NCI-H345 treated with DMSO at 0.1 percent for 48 hours (cell line): ENCODE data around the gene FCGBP.
"Not testable (repeated sequence)": the region's sequence is repeated elsewhere in the genome, so short reads cannot be mapped to it uniquely, and the experiment has no call there.

Experiments used
- DNase-seq: peaks from one replicate; lab custom pipeline; 2025; ENCODE audit not compliant: unreplicated experiment; lab: John Stamatoyannopoulos, UW

The FCGBP gene

GRCh38 chr19:39892506-39892902 lies 41.9 kb downstream of the FCGBP start:
- not testable (repeated sequence) for DNase-seq

GRCh38 chr19:39891660-39892505 lies 42.6 kb downstream of the FCGBP start:
- DNase-seq = not testable (repeated sequence)

- no peak for DNase-seq
These were observed 43.5 kb downstream of the FCGBP start for GRCh38 chr19:39890755-39891551.

- not testable (repeated sequence) for DNase-seq
These were observed 44.3 kb downstream of the FCGBP start for GRCh38 chr19:39889872-39890754.

GRCh38 chr19:39887456-39887951 lies 46.9 kb downstream of the FCGBP start:
- not testable (repeated sequence) for DNase-seq

- DNase-seq = not testable (repeated sequence)
These were observed 48.4 kb downstream of the FCGBP start for GRCh38 chr19:39885821-39886554.

GRCh38 chr19:39884721-39885120 lies 49.7 kb downstream of the FCGBP start:
- DNase-seq = not testable (repeated sequence)
